Esophagus squamous epithelium (tissue), 4 donors: Measurements from ENCODE around the gene FOXP1.

ENCODE experiments used
- CTCF ChIP-seq, 6 experiments: fragments of 450-650 bp in 4 of 6; fragments of 200-600 bp in 2 of 6; sonication (generic) in 2 of 6; IDR thresholded peaks; one replicate each; pipeline ENCODE4 v1.5.1; 2016 to 2019; ENCODE audit warnings: antibody characterized with exemption in 6 of 6, mild to moderate bottlenecking in 4 of 6, moderate library complexity in 4 of 6
- POLR2A ChIP-seq, 4 donors: fragments of 450-650 bp; IDR thresholded peaks; one replicate each; pipeline ENCODE4 v1.6.1; 2017; ENCODE audit warnings: antibody characterized with exemption in 4 of 4, mild to moderate bottlenecking in 4 of 4, moderate library complexity in 3 of 4

GRCh38 chr3:71087143-71088018 is 496.1 kb downstream of the FOXP1 start:
- no peak for TF ChIP-seq POLR2A (IDR thresholded peaks at IDR 0.05)
- no peak for TF ChIP-seq CTCF (IDR thresholded peaks at IDR 0.05)
